Kidney epithelial cell (primary cell): ENCODE measurements around the gene M1AP. TPM values are rescaled to one million over a fixed set of nuclear protein-coding genes. Genes with fewer than 3 reads are reported as not detected.
A peak's percentile ranks its signal among the peaks of the same experiment; 100 is the strongest.

ENCODE experiments used
- DNase-seq: peaks from one replicate; pipeline ENCODE4 v3.0.0-alpha.2; 2010; ENCODE audit warnings: low read depth
- H3K27me3 ChIP-seq: 2 replicates; pipeline ENCODE4 v1.6.0; 2011; ENCODE audit warnings: low read length; ENCODE audit not compliant: control insufficient read depth, insufficient read depth
- H3K36me3 ChIP-seq: 2 replicates; pipeline ENCODE4 v1.5.1; 2011; ENCODE audit warnings: low read length; ENCODE audit not compliant: control insufficient read depth, insufficient read depth
- H3K4me3 ChIP-seq: 2 replicates; pipeline ENCODE4 v1.5.1; 2011; ENCODE audit warnings: low read depth, mild to moderate bottlenecking, control low read depth, low read length
- CTCF ChIP-seq: IDR thresholded peaks from 2 replicates; pipeline ENCODE4 v1.5.1; 2011; ENCODE audit warnings: mild to moderate bottlenecking, moderate library complexity, low read length, control low read depth, inconsistent platforms; ENCODE audit not compliant: insufficient read depth, poor library complexity, severe bottlenecking
- total RNA-seq: library from RNA; depleted of rRNA; stranded (reverse); fragments of >200 nt; gene quantifications from 2 replicates; pipeline ENCODE4 v1.2.3, GENCODE V29; 2015

Gene M1AP
- total RNA-seq, 1 donor from 2014 or later: 1.3 TPM

- Histone ChIP-seq H3K27me3 (peaks cover 3% of the 10 kb centered on the region), H3K36me3 (no peaks in the 10 kb centered on the region)
- no peak for TF ChIP-seq CTCF
Measured at GRCh38 chr2:74691929-74692328, 43.8 kb upstream of the M1AP start.

GRCh38 chr2:74690571-74690970 is 42.4 kb upstream of the M1AP start:
- Histone ChIP-seq H3K36me3 (no peaks in the 10 kb centered on the region), H3K27me3 (peaks cover 3% of the 10 kb centered on the region), H3K4me3 (no peak overlapping the region)
- peak; percentile 25 for DNase-seq
- peak; percentile 81 for TF ChIP-seq CTCF

More at GRCh38 chr2:74691929-74692328, 43.8 kb upstream of the M1AP start:
- no peak for DNase-seq
- H3K4me3 ChIP-seq: no peak overlapping the region

GRCh38 chr2:74689671-74690070 is 41.5 kb upstream of the M1AP start:
- H3K36me3 ChIP-seq: no peaks in the 10 kb centered on the region
- no peak for TF ChIP-seq CTCF
- no peak for DNase-seq
- H3K4me3 ChIP-seq: no peak overlapping the region
- no peaks in the 10 kb centered on the region for H3K27me3 ChIP-seq

GRCh38 chr2:74688881-74689280 is 40.8 kb upstream of the M1AP start:
- no peak for TF ChIP-seq CTCF
- DNase-seq: no peak
- Histone ChIP-seq H3K27me3 (no peaks in the 10 kb centered on the region), H3K4me3 (no peak overlapping the region), H3K36me3 (no peaks in the 10 kb centered on the region)

- H3K36me3 ChIP-seq: no peaks in the 10 kb centered on the region
- no peak overlapping the region for H3K4me3 ChIP-seq
- no peak for TF ChIP-seq CTCF
- DNase-seq: no peak
- H3K27me3 ChIP-seq: no peaks in the 10 kb centered on the region
Measured at GRCh38 chr2:74685408-74685807, 37.3 kb upstream of the M1AP start.

- H3K4me3 ChIP-seq: no peak overlapping the region
- no peaks in the 10 kb centered on the region for H3K36me3 ChIP-seq
- H3K27me3 ChIP-seq: no peaks in the 10 kb centered on the region
- no peak for DNase-seq
- no peak for TF ChIP-seq CTCF
Measured at GRCh38 chr2:74682501-74682900, 34.4 kb upstream of the M1AP start.
